ENCODE results near the gene HINT2.
A peak's percentile ranks its signal among the peaks of the same experiment; 100 is the strongest.

The HINT2 gene

GRCh38 chr9:35781066-35781465, 33.8 kb downstream of the HINT2 start:
- no peak for DNase-seq

GRCh38 chr9:35778496-35778895, 36.3 kb downstream of the HINT2 start:
- DNase-seq = no peak

DNA sequence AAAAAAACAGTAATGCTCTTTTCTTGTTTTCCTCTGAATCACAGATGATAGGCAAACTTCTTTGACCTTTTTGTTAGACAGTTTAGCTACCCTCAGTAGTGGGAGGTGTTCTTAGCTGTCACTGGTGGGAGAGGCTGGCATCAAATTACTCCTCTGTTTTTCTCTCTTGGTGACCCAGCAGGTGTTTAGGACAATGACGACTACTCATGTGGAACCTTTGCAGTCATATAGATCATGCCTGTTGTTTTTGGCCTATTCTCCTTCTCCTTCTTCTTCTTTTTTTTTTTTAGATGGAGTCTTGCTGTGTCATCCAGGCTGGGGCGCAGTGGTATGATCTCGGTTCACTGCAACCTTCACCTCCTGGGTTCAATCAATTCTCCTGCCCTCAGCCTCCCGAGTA, 38.8 kb downstream of the HINT2 start:
- DNase-seq = no peak

DNA sequence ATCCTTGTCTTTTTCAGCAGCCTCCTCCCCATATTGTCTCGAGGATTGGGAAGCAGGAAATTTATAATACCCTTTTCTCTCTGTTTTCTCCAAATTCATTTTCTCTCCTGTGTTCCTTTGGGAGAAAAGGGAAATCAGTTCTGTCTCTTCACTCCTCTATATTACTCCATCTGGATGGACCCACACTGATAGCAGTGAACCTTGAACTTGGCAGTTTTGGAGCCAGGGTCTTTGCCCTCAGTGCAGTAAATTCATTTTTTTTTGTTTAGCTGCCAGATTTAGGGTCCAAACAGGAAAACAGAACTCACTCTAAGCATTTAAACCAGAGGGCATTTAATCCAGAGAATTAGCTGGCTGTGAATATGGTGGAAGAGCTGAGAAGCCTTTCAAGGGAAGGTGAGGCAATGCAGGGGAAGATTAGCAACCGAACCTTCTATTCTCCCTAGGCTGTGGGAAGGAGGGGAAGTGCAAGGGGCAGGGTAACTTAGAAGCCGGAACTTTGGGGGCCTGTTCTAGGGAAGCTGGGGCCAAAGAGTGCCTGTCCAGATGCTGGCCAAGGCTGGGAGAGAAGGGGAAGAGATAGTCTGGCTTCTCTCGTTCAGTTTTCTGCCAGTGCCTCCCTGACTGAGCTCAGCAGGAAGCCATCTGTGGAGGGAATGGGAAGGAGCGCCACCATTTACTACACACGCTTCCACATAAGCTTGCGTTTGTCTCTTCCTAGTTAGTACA, 39.8 kb downstream of the HINT2 start:
- peak in 4 of 56 donors; percentile 12 to 27 (median 16) for DNase-seq

DNA sequence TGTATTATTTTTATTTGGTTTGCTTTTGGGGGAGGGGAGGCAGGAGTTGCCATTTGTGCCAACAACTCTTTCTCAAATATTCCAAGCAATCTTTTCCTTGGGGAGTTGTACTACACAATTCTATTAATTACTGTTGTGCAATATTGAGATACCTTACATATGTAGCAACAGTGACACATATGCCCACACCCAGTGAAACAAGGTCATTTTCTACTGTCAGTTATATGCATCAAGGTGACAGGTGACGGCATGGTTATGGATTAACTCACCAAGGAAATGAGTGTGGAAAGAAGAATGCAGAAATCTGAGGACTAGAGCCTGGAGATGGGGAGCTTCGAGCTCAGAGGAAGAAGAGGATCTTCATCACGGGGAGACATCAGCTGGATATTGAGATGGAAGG, 42.9 kb downstream of the HINT2 start:
- no peak for DNase-seq

GRCh38 chr9:35771534-35771933, 43.3 kb downstream of the HINT2 start:
- DNase-seq = no peak

- DNase-seq = no peak
Measured at GRCh38 chr9:35771075-35771433, 43.8 kb downstream of the HINT2 start.

- no peak for DNase-seq
Measured at GRCh38 chr9:35769763-35770162, 45.1 kb downstream of the HINT2 start.

DNA sequence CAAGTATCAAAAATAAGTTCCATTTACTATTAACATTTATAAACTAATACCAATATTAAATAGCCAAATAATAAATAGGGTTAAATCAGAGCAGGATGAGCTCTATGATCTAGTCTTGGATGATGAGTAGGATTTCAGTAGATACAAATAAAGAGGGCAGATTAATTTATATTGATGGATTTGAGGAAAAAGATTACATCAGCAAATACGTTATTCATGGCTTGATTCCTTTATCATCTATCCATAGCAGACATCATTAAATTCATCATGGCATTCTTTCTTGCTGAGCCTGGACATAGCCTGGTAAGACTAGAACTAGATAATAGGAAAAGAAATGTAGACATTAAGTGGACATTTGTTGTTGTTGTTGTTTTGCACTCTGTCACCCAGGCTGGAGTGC, 47.4 kb downstream of the HINT2 start:
- DNase-seq = no peak

DNA sequence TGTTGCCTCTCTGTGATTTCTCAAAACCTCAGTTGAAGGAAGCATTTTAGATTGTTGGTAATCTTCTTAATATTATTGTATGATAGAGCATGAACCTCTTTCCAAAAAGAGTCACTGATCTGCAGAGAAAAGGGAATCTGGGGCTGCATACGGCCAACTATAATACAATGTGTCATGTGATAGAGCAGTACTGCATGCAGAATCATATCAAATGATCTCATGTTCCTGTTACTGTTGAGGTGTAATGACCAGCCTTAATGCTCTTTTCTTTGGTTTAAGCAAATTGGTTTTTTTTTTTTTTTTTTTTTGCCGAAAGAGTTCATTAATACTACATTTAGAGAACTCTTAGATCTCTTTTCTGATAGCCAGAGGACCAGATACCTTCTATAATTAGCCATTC, 47.8 kb downstream of the HINT2 start:
- DNase-seq = no peak

DNA sequence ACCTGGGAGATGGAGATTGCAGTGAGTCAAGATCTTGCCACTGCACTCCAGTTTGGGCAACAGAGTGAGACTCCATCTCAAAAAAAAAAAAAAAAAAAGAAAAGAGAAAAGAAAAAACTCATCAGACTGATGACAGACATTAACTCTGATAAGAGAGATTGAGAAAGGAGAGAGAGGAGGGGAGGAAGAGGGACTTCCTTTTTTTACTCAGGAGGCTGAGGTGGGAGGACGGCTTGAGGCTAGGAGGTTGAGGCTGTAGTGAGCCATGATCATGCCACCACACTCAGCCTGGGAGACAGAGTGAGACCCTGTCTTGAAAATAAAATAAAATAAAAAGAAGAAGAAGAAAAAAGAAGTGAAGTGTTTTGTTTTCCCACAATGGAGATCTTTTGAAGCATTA, 51.0 kb downstream of the HINT2 start:
- DNase-seq = no peak

GRCh38 chr9:35763181-35763580, 51.7 kb downstream of the HINT2 start:
- no peak for DNase-seq
